ENCODE measurements around the gene SLC2A1.

Gene SLC2A1

GRCh38 chr1:42979896-42980800 lies 21.5 kb upstream of the SLC2A1 start:
- no peak for DNase-seq

DNA sequence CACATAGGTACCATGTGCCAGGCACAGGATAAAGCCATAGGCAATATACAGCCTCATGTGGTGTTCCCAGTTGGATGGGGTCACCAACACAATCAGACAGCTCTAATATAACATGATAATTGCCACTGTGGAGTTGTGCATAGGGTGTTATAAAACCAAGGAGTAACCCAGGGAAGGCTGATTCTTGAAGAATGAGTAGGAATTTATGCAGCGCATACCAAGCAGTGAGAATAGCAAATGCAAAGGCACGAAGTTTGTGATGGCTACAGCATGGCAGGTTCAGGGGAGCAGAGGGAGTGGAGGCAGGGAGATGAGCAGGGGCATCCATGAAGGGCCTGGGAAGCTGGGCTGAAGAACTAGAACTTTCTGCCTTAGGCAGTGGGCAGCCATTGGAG lies 20.4 kb upstream of the SLC2A1 start:
- DNase-seq: no peak

GRCh38 chr1:42978317-42979035 lies 19.8 kb upstream of the SLC2A1 start:
- DNase-seq: no peak

DNA sequence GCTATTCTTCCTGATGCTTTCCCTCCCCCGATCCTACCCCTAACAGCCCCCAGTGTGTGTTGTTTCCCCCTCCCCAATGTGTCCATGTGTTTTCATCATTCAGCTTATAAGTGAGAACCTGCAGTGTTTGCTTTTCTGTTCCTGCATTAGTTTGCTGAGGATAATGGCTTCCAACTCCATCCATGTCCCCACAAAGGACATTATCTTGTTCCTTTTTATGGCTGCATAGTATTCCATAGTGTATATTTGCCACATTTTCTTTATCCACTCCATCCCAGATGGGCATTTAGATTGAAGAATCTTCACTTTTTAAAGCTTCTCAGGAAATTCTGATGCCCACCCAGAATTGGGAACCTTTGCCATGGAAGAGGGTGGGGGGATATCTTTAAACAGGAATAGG lies 19.0 kb upstream of the SLC2A1 start:
- DNase-seq: no peak

DNA sequence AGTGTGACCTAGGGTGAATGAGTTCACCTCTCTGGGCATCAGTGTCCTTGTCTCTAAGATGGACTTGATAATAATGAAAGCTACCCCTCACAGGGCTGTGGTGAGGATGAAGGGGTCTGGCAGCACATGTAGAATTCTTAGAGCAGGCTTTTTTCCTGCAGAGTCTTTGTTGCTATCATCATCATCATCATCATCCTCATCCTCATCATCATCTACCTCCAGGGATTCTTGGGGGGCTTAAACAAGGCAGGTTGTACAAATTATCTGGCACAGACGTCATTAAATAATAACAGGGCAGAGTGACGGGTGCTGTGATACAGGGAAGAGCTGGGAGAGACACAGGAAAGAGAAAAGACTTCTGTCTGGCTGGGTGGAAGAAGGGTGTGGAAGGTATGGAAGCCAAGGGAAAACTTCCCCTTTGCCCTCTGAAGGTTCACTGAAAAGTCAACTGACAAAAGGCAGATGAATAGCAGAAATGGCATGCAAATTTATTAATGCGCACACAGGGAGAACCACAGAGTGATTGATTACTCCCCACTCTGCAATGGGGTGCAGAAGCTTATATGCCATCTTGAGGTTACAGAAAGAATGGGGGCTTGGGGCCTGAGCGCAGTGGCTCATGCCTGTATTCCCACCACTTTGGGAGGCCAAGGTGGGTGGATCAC lies 17.0 kb upstream of the SLC2A1 start:
- no peak for DNase-seq

DNA sequence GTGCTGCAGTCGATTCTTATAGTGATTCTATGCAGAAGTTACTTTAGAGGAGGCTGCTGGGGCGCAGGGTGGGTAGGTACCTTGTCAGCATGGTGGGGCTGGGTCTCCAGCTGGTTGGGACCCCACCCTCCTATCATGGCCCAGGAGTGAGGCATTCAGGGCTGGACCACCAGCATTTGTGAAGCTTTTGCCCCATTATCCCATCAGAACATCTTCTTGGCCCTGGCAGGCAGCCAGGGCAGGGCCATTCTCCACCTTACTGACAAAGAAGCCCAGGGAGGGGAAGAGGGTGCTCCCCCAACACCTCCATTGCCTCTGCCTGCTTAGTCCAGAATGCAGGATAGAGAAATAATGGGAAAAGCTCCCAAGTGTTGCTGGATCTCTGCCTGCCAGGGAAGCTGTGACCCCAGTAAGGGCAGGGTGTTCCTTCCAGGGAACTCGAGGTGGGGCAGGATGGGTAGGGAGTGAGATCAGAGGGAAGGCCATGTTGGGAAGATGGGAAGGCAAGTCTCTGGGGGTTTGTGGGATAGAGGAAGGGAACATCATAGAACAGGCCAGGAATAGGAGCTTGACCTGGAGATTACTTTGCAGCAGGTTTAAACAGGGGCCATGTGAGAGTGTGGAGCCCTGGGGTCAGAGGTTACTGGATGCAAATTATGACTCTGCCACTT lies 16.2 kb upstream of the SLC2A1 start:
- no peak for DNase-seq

DNA sequence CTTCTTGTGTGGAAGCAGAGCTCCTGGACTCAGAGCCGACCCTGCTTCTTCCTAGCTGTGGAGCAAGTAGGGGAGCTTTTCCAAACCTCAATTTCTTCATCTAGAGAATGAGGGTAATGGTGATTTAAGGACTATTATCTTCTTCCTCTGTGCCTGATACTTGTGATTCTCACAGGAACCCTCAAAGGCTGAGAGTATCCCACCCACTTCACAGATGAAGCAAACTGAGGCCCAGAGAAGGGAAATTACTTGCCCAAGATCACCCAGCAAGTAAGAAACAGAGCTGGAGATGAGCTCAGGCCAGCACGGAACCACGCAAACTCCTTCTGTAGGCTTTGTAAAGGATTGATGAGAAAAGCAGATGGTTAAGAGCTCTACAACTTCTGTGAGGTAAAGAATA lies 15.1 kb upstream of the SLC2A1 start:
- no peak for DNase-seq

DNA sequence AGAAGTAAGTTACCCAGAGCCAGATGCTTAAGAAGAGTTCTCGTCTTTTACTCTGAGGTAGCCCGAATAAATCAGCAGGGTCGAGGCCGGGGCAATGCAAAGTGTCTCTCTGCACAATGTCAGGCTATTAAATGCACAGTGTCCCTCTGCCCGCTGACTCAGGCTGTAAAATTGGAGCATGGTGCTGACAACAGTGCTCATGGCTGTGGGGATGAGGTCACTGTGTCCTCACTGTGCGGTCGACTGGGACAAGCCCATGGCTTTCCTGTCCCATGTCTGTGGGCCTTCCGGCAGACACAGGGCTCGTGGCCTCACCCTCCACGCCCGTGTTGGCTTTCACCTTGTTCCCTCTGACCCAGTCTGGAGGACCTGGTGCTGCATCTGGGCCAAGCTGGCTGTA lies 14.6 kb upstream of the SLC2A1 start:
- no peak for DNase-seq

- DNase-seq: no peak
Measured at GRCh38 chr1:42971841-42972291, 13.2 kb upstream of the SLC2A1 start.

- DNase-seq: no peak
Measured at GRCh38 chr1:42970143-42970542, 11.5 kb upstream of the SLC2A1 start.

DNA sequence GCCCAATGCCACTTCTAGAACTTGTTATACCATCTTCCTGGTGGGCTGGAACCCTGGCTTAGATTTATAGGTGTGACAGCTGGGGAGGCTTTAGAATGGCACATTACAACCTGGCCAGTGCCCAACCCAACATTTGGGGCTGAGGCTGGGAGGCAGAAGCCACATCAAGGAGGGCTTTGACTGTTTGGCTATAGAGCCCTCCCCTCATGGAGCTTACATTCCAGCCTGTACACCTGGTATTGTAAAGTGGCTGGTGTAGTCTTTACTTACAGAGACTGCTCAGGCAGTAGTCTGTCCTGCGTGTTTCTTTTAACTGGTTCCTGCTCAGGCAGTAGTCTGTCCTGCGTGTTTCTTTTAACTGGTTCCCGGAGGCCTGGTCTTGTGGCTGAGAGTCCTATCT lies 10.0 kb upstream of the SLC2A1 start:
- no peak for DNase-seq

DNA sequence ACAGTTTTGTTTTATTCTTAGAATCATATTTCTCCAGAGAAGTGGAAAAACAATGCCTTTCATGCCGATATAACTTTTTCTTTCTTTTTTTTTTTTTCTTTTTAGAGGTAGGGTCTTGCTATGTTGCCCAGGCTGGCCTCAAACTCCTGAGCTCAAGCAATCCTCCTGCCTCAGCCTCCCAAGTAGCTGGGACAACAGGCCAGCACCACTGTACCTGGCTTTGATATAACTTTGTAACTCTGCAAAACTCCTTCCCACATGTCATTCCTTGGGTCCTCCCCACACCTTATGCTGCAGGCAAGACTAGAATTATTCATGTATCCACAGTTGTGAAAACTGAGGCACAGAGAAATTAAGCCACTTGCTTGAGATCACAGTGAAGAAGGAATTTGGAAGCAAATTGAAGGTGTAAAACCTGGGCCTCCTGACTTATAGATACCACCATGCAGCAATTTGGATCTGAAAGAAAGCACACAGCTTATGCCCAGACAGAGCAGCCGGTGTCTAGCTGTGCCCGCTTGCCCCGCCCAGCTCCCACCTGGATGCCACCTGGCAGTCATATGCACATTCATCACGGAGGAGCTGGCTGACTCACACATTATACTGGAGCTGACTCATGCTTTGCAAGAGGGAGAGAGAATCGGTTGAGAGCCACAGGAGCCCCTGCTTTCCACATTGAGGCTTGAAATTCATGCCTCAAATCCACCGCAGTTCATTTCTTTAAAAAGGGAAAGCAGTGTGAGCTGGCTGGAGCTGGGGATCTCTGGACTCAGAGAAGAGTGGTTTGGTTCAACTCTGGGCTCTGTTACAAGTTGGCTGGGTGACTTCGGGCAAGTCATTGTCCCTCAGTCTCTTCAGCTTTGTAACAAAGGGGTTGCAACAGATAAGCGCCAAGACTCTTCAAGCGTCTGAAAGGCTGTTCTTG lies 8.3 kb upstream of the SLC2A1 start:
- peak; percentile 70 for DNase-seq

- no peak for DNase-seq
Measured at GRCh38 chr1:42965378-42965777, 6.7 kb upstream of the SLC2A1 start.

GRCh38 chr1:42964044-42964812 lies 5.6 kb upstream of the SLC2A1 start:
- no peak for DNase-seq

DNA sequence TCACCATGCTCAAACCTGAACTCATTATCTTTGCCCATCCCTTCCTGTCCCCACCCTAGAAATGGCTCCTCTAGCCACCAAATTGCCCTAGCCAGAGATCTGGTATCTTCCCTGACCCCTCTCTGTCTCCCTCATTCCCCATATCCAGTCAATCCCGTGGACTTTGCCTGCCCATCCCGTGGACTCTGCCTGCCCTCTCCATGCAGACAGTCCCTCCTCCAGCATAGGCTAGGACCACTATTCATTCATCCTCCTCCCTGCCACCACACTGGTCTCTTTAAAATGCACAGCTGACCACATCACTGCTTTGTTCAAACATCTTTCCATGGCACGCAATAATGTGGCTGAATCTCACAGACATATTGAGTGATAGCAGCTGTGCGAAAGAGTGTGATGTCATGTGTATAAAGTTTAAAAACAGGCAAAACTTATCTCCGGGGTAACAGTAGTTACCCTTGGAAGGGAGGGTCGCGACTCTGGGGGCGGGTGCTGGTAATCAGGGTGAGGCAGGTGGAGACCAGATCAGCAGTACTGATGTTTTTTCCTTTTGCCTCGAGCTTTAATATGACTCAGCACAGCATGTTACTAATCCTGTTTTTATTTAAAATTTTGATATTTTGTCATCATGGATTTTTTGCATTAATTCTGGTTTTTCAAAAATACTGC lies 4.8 kb upstream of the SLC2A1 start:
- DNase-seq: no peak

DNA sequence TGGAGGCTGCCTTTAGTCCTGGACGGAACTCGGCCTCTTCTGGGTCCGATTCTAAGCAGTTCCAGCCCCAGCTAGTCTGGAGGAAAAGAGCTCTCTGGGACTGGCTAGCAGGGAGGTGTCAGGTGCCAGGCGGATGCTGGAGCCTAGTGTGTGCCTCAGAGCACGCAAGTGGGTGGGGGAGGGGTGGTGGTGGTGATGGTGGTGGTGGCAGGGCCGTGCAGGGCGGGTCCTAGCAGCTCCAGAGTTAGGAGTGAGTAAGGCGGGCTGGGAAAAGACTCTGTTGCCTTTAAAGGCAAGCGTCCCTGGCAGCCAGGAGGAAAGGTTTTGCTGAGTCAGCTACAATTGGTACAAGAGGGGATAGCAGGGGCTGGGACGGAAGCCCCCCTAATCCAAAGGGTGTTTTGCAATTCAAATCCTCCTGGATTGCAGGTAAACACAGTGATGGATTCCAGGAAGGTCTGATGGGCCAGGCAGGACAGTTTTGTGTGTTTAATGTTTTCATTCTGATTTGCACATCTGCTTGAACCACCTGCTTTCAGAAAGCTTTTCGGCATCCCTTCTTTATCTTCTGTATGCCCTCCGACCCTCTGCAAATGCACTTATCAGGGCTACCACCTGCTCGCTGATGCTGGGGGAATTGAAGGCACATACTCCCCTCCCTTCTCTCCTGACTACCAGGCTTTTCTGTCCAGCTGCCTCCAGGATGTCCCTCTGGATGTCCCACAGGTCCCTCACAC lies 4.1 kb upstream of the SLC2A1 start:
- DNase-seq: no peak

- no peak for DNase-seq
Measured at GRCh38 chr1:42961312-42962091, 2.8 kb upstream of the SLC2A1 start.

DNA sequence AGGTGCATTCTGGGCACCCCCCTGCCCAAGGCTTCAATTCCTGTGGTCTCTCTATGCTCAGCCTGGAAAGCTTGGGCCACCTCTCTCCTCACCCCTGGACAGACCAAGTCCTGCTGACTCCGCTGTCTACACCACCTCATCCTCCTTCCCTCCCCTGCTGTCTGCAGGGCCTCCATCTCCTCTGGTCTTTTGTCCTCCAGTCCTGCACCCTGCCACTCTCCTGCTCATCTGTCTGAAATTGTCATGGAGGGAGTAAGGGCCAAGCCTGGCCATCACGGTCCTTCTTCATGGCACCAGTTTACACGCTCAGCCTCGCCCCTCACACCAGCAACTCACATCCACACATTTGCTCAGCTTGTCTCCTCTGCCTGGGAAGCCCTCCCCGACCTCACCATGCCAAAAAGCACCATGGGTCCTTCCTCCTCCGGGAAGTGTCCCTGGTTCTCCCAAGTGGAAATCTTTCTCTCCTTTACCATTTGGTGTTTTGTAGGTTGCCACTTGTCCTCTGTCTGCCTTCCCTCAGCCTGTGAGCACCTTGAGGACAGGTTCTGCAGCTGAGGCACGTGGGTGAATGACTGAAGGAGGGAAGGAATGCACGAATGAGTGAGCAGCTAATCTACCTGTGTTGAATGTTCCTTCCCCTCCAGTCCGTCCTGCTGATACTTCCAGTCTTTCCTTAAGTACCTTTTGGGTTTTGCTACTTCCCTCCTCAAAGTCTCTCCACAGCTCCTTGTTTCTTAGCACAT lies 2.1 kb upstream of the SLC2A1 start:
- no peak for DNase-seq

- DNase-seq: no peak
Measured at GRCh38 chr1:42960122-42960390, 1.4 kb upstream of the SLC2A1 start.

All from activated effector memory CD4-positive, alpha-beta T cell treated with anti-CD3 and anti-CD28 coated beads, Interleukin-2, amount 50 U/mL, for 16 hours (primary cell).